NCI-H2227 (cell line): ENCODE data around the gene TUBGCP3.
"Not testable (repeated sequence)": the region's sequence is repeated elsewhere in the genome, so short reads cannot be mapped to it uniquely, and the experiment has no call there.

ENCODE experiments used
- DNase-seq: peaks from one replicate; lab custom pipeline; 2025; ENCODE audit not compliant: unreplicated experiment; lab: John Stamatoyannopoulos, UW

The TUBGCP3 gene, protein sequence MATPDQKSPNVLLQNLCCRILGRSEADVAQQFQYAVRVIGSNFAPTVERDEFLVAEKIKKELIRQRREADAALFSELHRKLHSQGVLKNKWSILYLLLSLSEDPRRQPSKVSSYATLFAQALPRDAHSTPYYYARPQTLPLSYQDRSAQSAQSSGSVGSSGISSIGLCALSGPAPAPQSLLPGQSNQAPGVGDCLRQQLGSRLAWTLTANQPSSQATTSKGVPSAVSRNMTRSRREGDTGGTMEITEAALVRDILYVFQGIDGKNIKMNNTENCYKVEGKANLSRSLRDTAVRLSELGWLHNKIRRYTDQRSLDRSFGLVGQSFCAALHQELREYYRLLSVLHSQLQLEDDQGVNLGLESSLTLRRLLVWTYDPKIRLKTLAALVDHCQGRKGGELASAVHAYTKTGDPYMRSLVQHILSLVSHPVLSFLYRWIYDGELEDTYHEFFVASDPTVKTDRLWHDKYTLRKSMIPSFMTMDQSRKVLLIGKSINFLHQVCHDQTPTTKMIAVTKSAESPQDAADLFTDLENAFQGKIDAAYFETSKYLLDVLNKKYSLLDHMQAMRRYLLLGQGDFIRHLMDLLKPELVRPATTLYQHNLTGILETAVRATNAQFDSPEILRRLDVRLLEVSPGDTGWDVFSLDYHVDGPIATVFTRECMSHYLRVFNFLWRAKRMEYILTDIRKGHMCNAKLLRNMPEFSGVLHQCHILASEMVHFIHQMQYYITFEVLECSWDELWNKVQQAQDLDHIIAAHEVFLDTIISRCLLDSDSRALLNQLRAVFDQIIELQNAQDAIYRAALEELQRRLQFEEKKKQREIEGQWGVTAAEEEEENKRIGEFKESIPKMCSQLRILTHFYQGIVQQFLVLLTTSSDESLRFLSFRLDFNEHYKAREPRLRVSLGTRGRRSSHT

DNA sequence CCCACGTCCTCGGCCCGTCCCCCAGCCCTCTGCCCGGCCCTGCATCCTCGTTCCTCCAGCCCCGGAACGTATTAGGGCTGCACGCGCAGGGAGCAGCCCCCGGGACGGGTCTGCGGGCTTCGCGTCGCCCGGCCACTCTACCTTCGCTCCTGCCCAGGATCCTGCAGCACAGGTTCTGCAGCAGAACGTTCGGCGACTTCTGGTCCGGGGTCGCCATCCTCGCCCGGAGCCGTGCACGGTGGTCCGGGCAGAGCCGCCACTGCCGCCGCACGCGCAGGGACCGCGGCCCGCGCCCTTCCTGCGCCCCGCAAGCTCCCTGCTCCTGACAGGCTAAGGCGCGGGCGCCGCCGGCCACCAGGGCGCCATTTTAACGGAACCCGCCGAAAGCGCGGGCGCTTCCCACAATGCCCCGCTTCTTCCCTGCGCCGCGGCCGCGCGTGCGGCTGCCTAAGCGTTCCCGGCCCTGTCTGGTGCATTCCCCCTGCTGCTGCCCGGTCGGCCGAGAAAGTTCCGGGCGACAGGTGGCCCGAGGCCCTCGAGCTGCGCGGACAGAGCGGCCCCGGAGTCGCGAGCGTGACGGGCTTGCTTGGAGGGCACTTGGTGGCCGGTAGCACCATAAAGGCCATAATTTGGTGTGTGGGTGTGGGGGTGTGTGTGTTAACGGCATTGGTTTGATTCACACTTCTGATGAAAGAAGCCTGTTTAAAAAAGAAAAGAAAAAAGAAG, at the start of gene TUBGCP3:
Gene TUBGCP3 (minus strand): TSS at position 390 of the 726 bp plus-strand sequence. CDS start 173 bp downstream, at position 217.
- peak; percentile 90 for DNase-seq

DNA sequence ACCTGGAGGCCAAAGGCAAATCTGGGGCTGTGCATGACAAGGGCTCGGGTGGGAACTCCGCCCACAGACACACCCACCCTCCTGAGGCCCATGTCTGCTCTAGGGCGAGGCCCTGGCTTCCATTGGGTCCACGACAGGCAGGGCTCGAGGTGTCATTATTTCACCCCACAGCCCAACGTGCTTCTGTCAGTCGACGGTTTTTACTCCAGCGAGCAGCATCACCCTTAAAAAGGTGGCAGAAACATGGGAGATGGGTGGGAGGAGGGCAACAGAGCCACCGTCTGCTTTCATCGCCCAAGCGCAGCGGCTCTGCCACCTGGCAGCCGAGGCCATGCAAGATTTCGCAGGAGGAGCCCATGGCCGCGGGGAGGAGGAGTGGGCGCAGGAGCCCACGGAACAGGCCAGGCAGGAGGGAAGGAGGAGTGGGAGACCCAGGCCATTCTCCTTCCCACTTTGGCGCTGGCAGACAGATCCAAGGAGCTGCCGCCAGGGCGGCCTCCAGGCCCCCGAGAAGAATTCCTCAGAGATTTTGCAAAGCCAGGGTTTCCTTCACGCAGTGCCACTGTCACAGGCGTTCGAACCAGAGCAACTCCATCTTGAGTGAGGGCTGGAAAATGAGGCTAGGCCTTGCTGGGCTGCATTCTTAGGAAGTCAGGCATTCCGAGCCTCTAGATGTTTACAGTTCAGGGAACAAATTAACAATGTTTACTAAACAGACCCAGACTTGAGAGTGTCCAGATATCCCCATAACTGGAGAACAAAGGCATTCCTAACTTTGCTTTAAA, 49.3 kb upstream of the TUBGCP3 start:
- DNase-seq = no peak

DNA sequence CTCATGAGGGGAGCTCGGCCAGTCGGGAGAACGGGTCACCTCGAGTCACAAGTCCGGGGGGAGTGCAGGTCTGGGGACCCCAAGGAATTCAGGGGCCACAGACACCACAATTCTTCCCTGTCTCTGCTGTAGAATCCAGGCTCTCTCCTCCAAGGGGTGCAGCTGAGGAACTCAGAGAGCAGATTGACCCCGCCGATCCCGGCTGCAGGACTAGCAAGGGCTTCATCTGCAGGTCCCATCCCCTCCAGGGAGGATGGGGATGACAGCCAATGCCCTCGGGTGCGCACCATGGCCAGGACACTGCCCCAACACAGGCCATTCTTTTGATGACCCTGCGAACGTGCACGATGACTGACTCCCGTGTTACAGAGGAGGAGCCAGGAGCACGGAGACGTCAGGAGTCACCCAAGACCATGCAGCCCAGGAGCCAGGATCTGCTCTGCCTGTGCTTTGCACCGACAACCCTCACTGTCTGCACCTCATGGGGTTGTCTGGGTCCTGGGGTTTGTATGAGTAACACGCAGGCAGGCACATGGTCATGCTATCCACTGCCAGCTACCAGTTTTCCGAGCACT, 48.5 kb upstream of the TUBGCP3 start:
- no peak for DNase-seq

DNA sequence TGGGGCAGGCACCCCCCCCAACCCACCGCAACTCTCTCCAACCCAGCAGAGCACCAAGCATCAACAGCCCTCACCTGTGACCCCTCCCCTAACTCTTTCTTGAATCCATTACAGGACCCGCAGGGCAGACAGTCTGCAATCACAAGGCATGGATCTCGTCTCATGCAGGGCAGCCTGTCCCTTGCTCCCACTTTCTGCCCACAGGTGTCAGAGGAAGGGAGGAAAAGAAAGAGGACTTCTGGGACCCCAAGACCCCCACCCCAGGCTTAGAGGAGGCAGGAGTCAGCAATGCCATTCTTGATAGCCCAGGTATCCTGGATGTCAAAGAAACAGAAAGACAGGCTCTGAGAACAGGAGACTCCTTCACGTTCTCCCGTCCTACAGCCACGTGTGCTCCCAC, 47.4 kb upstream of the TUBGCP3 start:
- DNase-seq = no peak

DNA sequence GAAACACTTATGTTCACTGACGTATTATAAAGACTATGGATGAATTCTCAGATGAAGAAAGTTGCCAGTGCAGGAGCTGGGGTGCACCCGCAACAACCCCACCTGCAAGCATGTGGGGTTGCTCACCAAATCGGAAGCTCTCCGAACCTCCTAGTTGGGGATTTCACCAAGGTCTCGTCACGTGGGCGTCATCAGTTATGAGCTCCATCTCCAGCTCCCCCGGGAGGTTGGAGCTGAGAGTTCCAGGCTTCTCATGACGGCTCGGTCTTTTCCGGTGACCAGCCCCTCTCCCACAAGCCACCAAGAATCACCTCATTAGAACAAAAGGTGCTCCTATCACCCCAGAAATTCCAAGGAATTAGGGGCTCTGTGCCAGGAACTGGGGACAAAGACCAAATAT, 46.1 kb upstream of the TUBGCP3 start:
- DNase-seq = no peak

DNA sequence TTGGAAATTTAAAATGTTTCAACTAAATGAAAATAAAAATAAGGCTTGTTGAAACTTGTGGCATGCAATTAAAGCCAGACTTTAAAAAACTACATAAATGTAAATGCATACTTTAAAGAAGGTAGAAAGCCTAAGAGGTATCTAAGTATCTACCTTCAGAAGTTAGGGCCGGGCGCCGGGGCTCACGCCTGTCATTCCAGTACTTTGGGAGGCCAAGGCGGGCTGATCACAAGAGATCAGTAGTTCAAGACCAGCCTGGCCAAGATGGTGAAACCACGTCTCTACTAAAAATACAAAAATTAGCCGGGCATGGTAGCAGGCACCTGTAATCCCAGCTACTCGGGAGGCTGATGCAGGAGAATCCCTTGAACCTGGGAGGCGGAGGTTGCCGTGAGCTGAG, 42.3 kb upstream of the TUBGCP3 start:
- not testable (repeated sequence) for DNase-seq

DNA sequence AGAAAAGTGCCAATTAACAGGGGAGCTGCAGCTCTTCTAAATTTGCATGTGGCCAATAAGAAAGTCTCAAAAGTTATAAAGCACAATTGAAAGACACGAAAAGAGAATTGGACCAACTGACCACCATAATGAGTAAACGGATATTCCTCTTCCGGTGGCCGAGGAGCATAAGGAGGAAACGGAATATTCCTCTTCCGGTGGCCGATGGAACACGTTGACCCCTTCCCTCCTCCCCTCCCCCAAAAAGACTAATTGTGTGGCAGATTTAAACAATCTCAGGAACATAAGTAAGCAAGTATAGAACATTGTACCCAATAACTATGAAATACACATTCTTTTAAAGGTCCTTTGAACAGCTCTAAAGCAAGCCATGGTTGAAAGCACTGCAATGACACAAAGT, 41.2 kb upstream of the TUBGCP3 start:
- DNase-seq = no peak

DNA sequence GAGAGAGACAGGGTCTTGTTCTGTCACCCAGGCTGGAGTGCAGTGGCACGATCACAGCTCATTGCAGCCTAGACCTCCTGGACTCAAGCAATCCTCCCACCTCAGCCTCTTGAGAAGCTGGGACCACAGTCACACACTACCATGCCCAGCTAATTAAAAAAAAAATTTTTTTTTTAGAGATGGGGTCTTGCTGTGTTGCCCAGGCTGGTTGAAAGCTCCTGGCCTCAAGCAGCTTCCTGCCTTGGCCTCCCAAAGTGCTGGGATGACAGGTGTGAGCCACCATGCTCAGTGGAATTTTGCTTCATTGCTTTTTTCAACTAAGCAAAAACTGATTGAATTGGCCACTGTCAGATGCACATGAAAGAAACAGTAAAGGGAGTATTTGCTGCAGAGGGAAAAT, 39.7 kb upstream of the TUBGCP3 start:
- DNase-seq = not testable (repeated sequence)

DNA sequence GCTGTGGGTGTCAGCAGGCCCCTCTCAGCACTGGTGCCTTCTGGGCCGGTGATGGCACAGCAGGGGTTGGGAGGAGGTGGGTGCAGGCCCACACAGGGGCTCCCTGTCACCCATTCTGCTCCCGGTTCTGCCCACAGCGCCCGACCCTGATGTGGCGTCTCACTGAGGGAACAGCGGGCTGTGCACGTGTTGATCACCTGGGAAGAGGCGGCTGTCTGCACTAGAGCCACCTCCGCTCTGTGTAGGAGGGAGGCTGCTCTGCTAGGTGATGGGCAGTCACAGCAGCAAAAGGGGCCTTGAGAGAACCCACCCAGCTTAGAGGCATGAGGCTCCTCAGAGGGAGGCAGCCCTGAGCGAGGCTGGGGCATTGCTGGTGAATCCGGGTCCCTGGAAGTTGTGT, 39.2 kb upstream of the TUBGCP3 start:
- no peak for DNase-seq

DNA sequence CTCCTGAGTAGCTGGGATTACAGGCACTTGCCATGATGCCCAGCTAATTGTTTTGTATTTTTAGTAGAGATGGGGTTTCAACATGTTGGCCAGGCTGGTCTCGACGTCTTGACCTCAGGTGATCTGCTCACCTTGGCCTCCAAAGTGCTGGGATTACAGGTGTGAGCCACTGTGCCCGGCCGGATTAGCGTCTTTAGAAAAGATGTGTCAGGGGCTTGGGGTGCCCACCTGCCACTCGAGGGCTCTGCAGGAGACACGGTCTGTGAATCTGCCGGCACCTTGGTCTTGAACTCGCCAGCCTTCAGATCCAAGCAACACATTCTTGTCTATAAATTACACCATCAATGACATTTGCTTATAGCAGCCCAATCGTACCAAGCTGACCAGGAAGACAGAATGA, 38.8 kb upstream of the TUBGCP3 start:
- DNase-seq = no peak

DNA sequence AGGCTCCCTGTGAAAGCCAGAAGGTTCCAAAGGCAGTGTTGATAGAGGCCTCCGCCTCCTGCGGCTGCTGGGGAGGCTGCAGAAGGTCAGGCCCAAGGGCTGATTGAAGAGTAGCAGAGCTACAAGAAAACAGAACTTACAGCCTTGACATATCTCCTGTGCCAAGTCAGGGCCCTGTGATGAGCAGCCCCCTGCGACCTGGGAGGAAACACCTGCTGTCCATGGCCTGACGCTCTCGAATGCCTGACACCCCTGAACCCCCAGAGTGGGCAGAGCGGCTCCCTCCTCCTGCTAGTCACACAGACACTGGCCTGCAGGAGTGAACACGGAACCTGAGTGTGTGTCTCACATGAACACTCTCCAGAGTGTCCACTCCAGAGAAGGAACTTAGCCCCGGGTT, 38.2 kb upstream of the TUBGCP3 start:
- DNase-seq = no peak

DNA sequence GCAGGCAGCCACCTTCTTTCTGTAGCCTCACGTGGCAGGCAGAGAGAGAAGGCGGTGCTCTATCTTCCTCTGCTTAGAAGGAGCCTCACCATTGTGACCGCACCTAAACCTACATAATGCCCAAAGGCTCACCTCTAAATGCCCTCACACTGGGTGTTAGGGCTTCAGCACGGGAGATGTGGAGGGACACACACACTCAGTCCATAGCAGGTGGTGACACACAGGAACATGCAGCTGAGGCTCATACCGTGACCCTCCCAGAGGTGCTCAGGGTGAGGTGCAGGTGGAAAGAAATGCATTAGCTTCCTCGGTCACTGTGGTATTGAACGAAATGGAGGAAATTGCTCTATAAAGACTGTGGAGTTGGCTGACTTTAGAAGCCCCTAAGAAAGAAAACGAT, 37.7 kb upstream of the TUBGCP3 start:
- DNase-seq = no peak

DNA sequence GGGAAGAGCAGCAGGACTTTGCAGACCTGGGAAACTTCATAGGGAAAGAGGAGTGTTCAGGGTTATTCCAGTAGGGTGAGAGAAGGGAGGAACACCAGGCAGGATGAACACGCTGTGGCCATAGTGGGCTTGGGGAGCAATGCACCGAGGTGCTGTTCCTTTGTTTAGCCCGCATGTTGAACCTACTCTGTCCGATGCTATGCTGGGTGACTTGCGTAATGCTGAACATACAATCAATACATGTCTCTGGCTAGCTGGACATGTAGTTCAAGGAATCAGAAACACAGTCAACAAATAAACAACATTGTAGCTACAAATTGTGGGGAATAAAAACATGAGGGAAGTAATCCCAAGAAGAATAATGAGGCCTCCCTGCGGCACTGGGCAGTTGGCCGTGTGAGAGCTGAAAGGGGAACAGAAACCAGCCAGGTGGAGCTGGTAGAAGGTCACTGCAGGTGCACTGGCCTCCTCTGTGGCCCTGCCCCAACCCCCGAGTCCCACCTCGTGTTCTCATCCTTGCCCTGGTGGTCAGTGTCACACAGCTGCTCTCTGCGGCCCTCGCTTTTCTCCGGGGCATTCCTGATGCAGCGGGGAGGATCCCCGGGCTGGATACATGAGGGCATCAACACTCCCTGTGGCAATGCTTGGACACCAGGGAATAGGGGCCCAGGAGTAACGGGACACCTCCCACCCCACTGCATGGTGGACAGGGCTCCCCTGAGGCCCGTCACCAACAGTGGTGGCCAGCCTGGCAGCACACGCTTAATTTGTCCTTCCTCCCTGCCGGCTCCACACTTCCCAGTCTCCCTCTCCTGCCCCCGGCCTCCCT, 36.9 kb upstream of the TUBGCP3 start:
- DNase-seq = no peak

DNA sequence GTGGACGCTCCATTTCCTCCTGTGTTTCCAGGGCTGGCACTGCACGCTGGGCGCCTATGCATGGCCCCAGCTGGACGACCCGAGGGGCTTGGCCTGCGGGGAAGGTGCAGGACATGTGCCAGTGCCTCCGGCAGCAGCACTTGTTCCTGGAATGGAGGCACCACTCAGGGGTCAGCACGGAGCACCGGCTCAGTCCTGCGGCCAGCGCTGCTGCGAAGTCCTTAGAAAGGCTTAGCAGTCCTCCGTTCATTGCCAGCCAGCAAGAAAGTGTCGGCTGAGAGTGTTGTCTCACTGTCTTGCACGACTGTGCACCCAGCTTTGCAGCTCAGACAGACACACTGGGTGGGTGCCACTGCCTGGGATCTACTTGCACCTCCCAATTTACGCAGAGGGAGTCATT, 36.1 kb upstream of the TUBGCP3 start:
- no peak for DNase-seq

DNA sequence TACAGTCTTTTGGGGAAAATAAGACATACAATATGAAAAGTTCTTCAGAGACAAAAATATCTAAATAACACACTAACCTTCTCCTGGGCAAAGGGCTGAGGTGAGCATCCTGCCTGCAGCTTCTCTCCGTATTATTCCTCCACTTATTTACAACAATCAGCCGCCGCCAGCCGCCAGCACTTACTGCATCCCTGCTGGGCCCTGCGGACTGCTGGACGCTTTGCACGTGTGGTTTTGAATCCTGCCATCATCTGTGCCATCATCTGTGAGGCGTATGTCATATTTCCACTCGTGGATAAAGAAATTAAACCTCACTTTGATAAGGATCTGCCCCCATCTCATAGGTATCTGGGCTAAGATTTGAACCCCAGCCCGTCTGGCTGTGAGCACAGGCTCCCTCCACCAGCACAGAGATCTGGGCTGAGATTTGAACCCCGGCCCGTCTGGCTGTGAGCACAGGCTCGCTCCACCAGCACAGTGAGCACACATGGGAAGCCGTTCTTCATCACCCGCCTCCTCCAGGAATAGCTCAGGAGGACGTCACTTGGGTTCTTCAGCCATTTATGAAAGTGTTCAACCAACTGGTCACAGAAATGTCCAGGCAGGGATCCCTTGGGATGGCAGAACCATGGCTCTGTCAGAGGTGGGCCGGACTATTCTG, 35.2 kb upstream of the TUBGCP3 start:
- DNase-seq = peak; percentile 51

DNA sequence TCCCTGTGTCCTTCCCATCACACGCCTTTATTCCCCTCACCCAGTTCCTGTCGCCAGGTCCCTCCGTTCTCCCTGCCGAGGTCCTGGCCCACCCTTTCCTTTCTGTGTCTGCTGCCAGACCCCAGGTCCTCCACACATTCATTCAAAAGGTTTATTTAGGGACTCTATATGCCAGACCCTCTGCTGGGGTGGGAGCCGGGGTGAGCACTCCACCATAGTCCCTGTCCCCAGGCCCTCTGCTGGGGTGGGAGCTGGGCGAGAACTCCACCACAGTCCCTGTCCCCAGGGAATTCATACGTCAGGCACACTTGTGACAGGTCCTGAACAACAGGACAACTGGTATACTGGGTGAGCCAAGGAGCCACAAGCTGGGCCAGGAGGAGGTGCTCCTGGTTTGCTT, 34.4 kb upstream of the TUBGCP3 start:
- DNase-seq = no peak

DNA sequence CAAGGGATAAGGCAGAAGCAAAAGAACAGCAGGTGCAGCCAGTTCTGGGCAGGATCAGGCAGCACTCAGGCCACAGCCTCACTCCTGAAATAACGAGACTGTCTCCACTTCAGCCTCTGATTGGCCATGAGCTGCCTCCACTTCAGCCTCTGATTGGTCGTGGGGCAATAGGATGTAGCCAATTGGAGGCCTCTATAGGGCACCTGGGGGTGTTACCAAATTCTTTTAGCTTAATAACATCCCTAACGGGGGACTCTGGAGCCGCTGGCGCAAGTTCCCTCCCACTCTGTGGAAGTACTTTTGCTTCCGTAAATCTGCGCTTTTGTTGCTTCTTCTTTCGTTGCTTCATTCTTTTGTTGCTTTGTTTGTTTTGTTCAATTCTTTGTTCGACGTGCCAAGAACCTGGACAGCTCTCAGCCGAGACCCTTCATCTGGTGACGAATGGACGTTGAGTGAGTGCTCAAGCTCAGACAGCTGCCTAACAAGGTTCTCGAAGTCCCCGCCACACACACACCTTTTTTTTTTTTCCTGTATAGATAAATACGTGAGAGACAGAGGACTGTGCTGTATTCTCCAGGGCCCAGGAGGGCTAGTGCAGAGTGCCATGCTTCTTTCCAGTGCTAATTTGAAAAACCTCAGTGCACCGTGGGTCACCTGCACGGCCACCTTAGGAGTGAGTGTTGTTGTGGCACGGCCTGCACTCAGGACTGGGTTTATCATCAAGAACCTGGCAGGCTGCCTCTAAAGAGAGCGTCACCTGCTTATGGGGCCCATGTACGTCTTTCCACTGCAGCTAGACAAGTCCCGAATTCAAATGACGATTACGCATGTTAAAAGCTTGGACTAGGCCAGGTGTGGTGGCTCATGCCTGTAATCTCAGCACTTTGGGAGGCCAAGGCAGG, 32.0 kb upstream of the TUBGCP3 start:
- DNase-seq = peak; percentile 88

DNA sequence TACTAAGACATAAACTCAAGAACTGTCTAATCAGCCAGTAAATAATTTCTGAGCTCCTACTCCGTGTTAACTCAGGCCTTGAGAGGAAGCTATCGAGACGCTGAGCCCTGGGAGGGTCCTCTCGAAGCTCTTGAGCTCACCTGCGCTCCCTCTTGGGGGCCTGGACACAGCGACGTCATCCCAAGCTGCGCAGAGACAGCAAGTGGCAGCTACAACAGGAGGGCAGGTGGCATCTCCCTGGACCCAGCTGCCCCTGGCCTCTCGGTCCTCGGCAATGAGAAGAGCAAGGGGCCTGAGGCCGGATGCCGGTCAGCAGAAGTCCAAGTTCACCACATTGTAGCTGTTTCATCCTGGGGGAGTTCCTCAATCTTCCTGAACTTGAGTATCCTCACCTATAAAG, 30.5 kb upstream of the TUBGCP3 start:
- DNase-seq = no peak
